Sigmoid colon (tissue), 7 donors: ENCODE measurements around the gene KAZN. TPM values are rescaled to one million over a fixed set of nuclear protein-coding genes. Genes with fewer than 3 reads are reported as not detected.
A peak's percentile ranks its signal among the peaks of the same experiment; 100 is the strongest.

Experiments
- DNase-seq: peaks from one replicate; pipeline ENCODE4 v3.0.0-alpha.2; 2019
- H3K27ac ChIP-seq, 4 donors: fragments of 200-600 bp; sonication (generic); one replicate each; pipeline ENCODE4 v1.5.1; 2016 to 2019; ENCODE audit warnings: mild to moderate bottlenecking in 1 of 4
- H3K27me3 ChIP-seq, 3 donors: fragments of 200-600 bp; sonication (generic); one replicate each; pipeline ENCODE4 v1.5.1; 2019; ENCODE audit warnings: mild to moderate bottlenecking in 1 of 3
- H3K36me3 ChIP-seq, 4 donors: fragments of 200-600 bp; sonication (generic); one replicate each; pipeline ENCODE4 v1.5.1; 2016 to 2019
- H3K4me1 ChIP-seq, 4 donors: fragments of 200-600 bp; sonication (generic); one replicate each; pipeline ENCODE4 v1.5.1; 2017 to 2019
- H3K4me3 ChIP-seq, 4 donors: fragments of 200-600 bp; sonication (generic); one replicate each; pipeline ENCODE4 v1.5.1; 2017 to 2019; ENCODE audit warnings: mild to moderate bottlenecking in 2 of 4, moderate library complexity in 1 of 4
- H3K9me3 ChIP-seq, 4 donors: fragments of 200-600 bp in 3 of 4; sonication (generic) in 3 of 4; one replicate each; pipeline versions ENCODE4 v1.5.1 to v1.6.1; 2013 to 2019
- EP300 ChIP-seq, 4 donors: sonication (generic); formaldehyde crosslinking; IDR thresholded peaks; one replicate each; pipeline ENCODE4 v1.6.1; 2017; ENCODE audit warnings: antibody characterized with exemption in 4 of 4
- POLR2A ChIP-seq, 2 donors: fragments of 450-650 bp; IDR thresholded peaks; one replicate each; pipeline ENCODE4 v1.6.1; 2016; ENCODE audit warnings: antibody characterized with exemption in 2 of 2, mild to moderate bottlenecking in 2 of 2, moderate library complexity in 2 of 2
- POLR2AphosphoS5 ChIP-seq, 4 donors: sonication (generic); formaldehyde crosslinking; IDR thresholded peaks; one replicate each; pipeline ENCODE4 v1.6.1; 2017; ENCODE audit warnings: antibody characterized with exemption in 4 of 4
- WGBS, 2 donors: extraction: QIAGEN DNeasy Blood & Tissue Kit; methylation state at CpG; one replicate each; pipeline ENCODE4 v1.1.7; 2013; 5-methylcytosine and 5-hydroxymethylcytosine counted together
- intact Hi-C: fragments of 100-400 bp; cut with DNase I; formaldehyde crosslinking; loops from one replicate; pipeline ENCODE4 v1.15.1; 2023
- polyA plus RNA-seq, 3 donors: library from polyadenylated mRNA; stranded (reverse); fragments of 200-250 nt; gene quantifications; one replicate each; pipeline ENCODE4 v1.2.3, GENCODE V29; 2013
- total RNA-seq, 4 donors: library from RNA; depleted of rRNA; stranded (reverse); fragments of >200 nt; gene quantifications; one replicate each; pipeline ENCODE4 v1.1.0, GENCODE V29; 2016
- TF ChIP-seq, protein P1 (sequence below), 4 experiments: fragments of 450-650 bp in 3 of 4; fragments of 200-600 bp in 1 of 4; IDR thresholded peaks; one replicate each; pipeline ENCODE4 v1.5.1; 2016 to 2019; ENCODE audit warnings: antibody characterized with exemption in 4 of 4, mild to moderate bottlenecking in 3 of 4, moderate library complexity in 2 of 4
- donor health status: healthy with polysubstance abuse.
- donor health status: Bipolar disorder and iron deficiency.
- donor health status: healthy.

Gene KAZN
- total and polyA plus RNA-seq, 7 donors = 2.5 to 11.4 (median 5.6) TPM

DNA sequence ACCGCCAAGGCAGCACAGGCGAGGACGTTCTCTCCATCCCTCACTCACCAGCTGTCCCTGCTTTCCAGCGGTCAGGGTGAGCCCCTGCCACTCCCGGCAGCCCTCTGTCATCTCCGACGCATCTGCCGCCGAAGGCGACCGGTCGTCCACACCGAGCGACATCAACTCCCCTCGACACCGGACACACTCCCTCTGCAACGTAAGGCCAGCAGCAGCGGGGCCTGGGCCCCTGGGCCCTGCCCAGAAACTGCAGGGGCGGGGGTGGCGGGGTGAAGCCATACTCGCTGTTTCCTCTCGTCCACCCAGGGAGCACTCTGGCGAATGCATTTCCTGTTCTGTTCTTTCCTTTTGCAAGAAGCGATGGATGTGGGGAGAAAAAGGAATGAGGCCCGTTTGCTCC is 461.6 kb downstream of the KAZN start:
- Histone ChIP-seq H3K4me1 (no peaks in the 10 kb centered on the region), H3K27me3 (no peaks in the 10 kb centered on the region), H3K36me3 (peaks cover 0 to 23% (median 2%) of the 10 kb centered on the region in 4 donors), H3K9me3 (peaks cover 0 to 4% (median 1%) of the 10 kb centered on the region in 4 donors), H3K4me3 (no peak overlapping the region), H3K27ac (no peak overlapping the region)
- intact Hi-C loops = no loop called here
- WGBS, 2 donors = 91 to 95% methylated on average over 25 of the region's 25 CpGs
- TF ChIP-seq, protein P1, sequence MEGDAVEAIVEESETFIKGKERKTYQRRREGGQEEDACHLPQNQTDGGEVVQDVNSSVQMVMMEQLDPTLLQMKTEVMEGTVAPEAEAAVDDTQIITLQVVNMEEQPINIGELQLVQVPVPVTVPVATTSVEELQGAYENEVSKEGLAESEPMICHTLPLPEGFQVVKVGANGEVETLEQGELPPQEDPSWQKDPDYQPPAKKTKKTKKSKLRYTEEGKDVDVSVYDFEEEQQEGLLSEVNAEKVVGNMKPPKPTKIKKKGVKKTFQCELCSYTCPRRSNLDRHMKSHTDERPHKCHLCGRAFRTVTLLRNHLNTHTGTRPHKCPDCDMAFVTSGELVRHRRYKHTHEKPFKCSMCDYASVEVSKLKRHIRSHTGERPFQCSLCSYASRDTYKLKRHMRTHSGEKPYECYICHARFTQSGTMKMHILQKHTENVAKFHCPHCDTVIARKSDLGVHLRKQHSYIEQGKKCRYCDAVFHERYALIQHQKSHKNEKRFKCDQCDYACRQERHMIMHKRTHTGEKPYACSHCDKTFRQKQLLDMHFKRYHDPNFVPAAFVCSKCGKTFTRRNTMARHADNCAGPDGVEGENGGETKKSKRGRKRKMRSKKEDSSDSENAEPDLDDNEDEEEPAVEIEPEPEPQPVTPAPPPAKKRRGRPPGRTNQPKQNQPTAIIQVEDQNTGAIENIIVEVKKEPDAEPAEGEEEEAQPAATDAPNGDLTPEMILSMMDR (IDR thresholded peaks at IDR 0.05) = no peak
- TF ChIP-seq POLR2AphosphoS5 (IDR thresholded peaks at IDR 0.05) = no peak
- DNase-seq = no peak

- H3K9me3 ChIP-seq = peaks cover 0 to 4% (median 1%) of the 10 kb centered on the region in 4 donors
- no peak overlapping the region for H3K27ac ChIP-seq
- intact Hi-C loops = no loop called here
- H3K27me3 ChIP-seq = no peaks in the 10 kb centered on the region
- 91 to 95% methylated on average over 6 of the region's 6 CpGs for WGBS, 2 donors
- TF ChIP-seq, protein P1 (IDR thresholded peaks at IDR 0.05) = peak in 2 of 4 experiments; percentile 10 to 11
- TF ChIP-seq EP300 (IDR thresholded peaks at IDR 0.05) (no peak), POLR2A (IDR thresholded peaks at IDR 0.05) (no peak), POLR2AphosphoS5 (IDR thresholded peaks at IDR 0.05) (no peak)
- H3K4me1 ChIP-seq = no peaks in the 10 kb centered on the region
- H3K36me3 ChIP-seq = peaks cover 0 to 26% (median 2%) of the 10 kb centered on the region in 4 donors
- no peak for DNase-seq
- H3K4me3 ChIP-seq = no peak overlapping the region
Observed at GRCh38 chr1:15062479-15063099, 464.1 kb downstream of the KAZN start.

DNA sequence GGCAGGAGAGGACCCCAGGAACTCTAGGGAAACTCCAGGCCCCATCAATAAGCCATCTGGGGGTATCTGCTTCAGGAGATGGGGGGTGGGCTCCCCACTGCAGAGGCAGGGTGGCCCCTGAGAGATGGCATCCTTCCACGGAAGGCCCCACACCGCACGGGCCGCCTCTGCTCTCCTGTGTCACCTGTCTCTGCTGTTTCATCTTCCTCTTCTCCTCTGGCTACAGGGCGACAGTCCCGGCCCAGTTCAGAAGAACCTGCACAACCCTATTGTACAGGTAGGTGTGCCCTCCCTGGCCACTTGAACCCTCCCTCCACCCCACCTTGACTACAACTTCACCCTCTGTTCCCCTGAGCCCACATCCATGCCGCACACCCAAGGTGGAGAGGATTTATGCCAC is 464.9 kb downstream of the KAZN start:
- Histone ChIP-seq H3K4me3 (no peak overlapping the region), H3K9me3 (peaks cover 0 to 4% (median 1%) of the 10 kb centered on the region in 4 donors), H3K4me1 (no peaks in the 10 kb centered on the region), H3K27ac (no peak overlapping the region), H3K36me3 (peaks cover 0 to 26% (median 2%) of the 10 kb centered on the region in 4 donors), H3K27me3 (no peaks in the 10 kb centered on the region)
- DNase-seq = no peak
- TF ChIP-seq, protein P1 (IDR thresholded peaks at IDR 0.05) = no peak
- TF ChIP-seq EP300 (IDR thresholded peaks at IDR 0.05) (no peak), POLR2AphosphoS5 (IDR thresholded peaks at IDR 0.05) (no peak), POLR2A (IDR thresholded peaks at IDR 0.05) (no peak)
- intact Hi-C loops = no loop called here
- 93 to 98% methylated on average over 7 of the region's 7 CpGs for WGBS, 2 donors

DNA sequence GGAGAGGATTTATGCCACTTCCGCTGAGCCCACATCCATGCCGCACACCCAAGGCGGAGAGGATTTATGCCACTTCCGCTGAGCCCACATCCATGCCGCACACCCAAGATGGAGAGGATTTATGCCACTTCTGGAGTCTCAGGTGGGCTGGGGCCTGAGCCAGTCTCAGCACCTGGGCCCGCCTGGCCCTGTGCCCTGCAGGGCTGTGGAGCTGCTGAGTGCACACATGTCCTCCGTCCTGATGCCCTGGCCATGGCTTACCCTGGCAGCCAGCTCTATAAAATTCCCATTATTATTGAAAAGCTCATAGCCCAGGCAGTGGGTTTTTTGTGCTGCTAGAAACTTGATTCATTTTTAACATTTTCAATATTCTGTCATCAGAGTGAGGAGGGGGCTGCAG is 465.3 kb downstream of the KAZN start:
- TF ChIP-seq POLR2AphosphoS5 (IDR thresholded peaks at IDR 0.05) (no peak), EP300 (IDR thresholded peaks at IDR 0.05) (no peak), POLR2A (IDR thresholded peaks at IDR 0.05) (no peak)
- TF ChIP-seq, protein P1 (IDR thresholded peaks at IDR 0.05) = no peak
- intact Hi-C loops = no loop called here
- Histone ChIP-seq H3K4me1 (no peaks in the 10 kb centered on the region), H3K9me3 (peaks cover 0 to 4% (median 1%) of the 10 kb centered on the region in 4 donors), H3K4me3 (no peak overlapping the region), H3K36me3 (peaks cover 0 to 26% (median 2%) of the 10 kb centered on the region in 4 donors), H3K27me3 (no peaks in the 10 kb centered on the region), H3K27ac (no peak overlapping the region)
- 96% methylated on average over 7 of the region's 7 CpGs for WGBS, 2 donors
- no peak for DNase-seq
